IPS-18c (cell line): ENCODE data around the gene SYTL3.
"Not testable (repeated sequence)": the region's sequence is repeated elsewhere in the genome, so short reads cannot be mapped to it uniquely, and the experiment has no call there.

Experiments used
- H3K4me3 ChIP-seq: 2 replicates; pipeline ENCODE4 v1.7.0; 2013; ENCODE audit warnings: low read depth, mild to moderate bottlenecking, low read length, moderate library complexity; ENCODE audit not compliant: insufficient read depth
- H3K9me3 ChIP-seq: one replicate; pipeline ENCODE4 v1.6.1; 2013; ENCODE audit warnings: mild to moderate bottlenecking, low read length, moderate library complexity; ENCODE audit not compliant: control insufficient read depth, insufficient read depth

The SYTL3 gene

DNA sequence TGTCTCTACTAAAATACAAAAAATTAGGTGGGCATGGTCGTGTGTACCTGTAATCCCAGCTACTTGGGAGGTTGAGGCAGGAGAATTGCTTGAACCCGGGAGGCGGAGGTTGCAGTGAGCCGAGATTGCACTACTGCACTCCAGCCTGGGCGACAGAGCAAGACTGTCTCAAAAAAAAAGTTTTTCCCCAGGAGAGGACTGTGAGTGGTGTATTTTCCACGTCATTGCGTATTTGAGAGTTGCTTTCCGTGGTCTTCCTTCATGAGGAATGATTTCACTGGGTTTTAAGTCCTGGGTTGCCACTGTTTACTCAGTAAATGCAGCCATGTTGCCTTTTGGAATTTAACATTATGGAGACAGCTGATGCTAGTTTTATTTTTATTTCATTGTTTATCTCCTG is 22.3 kb downstream of the SYTL3 start:
- H3K4me3 ChIP-seq, H3K9me3 ChIP-seq: not testable (repeated sequence)

DNA sequence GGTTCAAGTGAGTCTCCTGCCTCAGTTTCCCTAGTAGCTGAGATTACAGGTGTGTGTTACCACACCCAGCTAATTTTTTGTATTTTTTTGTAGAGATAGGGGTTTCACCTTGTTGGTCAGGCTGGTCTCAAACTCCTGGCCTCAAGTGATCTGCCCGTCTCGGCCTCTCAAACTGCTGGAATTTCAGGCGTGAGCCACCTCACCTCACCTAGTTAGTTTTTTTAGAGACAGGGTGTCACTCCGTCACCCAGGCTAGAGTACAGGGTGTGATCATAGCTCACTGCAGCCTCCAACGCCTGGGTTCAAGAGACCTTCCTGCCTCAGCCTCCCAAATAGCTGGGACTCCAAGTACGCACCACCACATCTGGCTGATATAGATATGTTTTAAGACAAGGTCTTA is 22.9 kb downstream of the SYTL3 start:
- Histone ChIP-seq H3K4me3 (no peak overlapping the region), H3K9me3 (no peaks in the 10 kb centered on the region)

DNA sequence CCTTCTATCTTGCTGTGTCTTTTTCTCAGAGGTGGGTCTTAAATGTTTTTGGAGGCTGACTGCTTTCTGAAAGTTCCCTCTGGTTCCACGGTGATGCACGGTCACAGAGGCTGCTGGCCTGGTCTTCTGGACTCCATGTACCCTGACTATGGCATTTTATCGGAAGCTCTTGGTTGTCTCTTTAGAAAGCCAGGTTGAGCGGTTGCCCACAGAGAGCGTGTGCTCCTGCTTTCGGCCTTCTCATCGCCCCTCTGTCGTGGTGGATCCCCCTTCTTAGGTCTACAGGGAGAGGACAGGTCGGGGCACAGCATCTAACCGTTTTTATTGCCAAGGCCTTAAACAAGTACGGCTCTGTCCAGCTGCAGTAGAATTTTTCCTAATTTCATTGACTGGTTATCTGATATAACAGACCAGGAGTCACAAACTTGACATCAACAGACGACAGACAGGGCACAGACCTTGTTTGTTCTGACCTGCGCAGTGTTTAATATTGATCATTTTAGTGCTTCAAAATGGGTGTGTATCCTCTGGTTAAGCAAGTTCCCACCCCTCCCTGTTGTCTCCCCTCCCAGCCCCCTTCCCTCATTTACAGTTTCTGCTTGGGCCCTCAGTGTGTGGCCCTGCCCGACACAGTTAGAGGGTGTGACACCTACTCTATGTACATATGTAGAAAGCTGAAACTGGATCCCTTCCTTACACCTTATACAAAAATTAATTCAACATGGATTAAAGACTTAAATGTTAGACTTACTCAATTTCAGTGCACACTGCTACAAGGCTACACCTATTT is 24.7 kb downstream of the SYTL3 start:
- no peaks in the 10 kb centered on the region for H3K9me3 ChIP-seq
- no peak overlapping the region for H3K4me3 ChIP-seq

DNA sequence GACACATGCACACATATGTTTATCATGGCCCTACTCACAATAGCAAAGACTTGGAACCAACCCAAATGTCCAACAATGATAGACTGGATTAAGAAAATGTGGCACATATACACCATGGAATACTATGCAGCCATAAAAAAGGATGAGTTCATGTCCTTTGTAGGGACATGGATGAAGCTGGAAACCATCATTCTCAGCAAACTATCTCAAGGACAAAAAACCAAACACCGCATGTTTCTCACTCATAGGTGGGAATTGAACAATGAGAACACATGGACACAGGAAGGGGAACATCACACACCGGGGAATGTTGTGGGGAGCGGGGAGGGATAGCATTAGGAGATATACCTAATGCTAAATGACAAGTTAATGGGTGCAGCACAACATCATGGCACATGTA is 27.2 kb downstream of the SYTL3 start:
- not testable (repeated sequence) for H3K4me3 ChIP-seq, H3K9me3 ChIP-seq

DNA sequence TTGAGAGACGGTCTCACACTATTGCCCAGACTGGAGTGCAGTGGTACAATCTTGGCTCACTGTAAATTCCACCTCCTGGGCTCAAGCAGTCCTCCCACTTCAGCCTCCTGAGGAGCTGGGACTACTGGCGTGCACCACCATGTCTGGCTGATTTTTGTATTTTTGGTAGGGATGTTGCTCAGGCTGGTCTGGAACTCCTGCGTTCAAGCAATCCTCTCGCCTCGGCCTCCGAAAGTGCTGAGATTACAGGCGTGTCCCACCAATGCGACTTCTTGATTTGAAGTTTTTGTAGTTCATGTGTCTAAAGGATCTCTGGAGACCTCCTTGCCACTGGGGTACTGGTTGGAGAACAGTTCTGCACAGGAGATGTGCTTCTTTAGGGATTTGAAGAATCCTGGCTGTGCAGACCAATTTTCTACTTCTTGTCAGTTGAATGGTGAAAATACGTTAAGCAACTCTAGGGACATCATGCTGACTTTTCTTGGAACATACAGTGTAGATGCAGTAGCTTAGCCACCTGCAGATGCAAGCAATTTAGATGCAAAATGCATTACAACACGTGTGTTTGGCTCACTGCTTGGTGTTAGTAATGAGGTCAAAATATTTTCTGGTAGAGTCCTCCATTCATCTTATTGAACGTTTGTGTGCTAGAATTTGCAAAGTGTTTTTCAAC is 28.2 kb downstream of the SYTL3 start:
- H3K9me3 ChIP-seq = no peaks in the 10 kb centered on the region
- H3K4me3 ChIP-seq = no peak overlapping the region

DNA sequence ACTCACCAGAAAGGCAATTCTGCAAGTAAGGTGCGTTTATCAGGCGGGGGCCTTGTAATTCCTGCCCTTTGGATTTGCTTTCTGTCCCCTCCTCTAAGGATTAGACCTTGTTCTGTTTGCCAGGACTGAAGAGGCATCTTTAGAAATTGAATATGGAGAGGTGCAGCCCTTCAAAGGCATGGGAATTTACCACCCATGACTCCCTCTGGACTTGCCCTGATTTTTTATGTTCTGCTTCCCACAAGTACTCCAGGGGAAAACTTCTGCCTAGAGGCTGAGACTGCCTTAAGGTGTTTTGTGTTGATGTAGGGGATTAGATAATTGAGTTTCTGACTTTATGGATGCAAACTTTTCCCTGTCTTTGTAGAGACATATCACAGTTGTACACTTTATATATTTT is 30.2 kb downstream of the SYTL3 start:
- Histone ChIP-seq H3K9me3 (no peaks in the 10 kb centered on the region), H3K4me3 (no peak overlapping the region)

DNA sequence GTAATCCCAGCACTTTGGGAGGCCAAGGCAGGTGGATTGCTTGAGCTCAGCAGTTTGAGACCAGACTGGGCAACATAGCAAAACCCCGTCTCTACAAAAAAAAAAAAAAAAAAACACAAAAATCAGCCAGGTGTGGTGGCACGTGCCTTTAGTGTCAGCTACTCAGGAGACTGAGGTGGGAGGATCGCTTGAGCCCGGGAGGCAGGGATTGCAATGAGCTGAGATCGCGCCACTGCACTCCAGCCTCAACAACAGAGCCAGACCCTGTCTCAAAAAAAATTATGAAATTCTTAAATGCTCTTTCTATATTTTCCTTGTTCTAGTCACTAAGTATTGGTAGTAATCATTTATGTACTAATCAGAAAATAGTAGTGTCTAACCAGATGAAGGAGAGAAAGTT is 30.6 kb downstream of the SYTL3 start:
- no peak overlapping the region for H3K4me3 ChIP-seq
- no peaks in the 10 kb centered on the region for H3K9me3 ChIP-seq

DNA sequence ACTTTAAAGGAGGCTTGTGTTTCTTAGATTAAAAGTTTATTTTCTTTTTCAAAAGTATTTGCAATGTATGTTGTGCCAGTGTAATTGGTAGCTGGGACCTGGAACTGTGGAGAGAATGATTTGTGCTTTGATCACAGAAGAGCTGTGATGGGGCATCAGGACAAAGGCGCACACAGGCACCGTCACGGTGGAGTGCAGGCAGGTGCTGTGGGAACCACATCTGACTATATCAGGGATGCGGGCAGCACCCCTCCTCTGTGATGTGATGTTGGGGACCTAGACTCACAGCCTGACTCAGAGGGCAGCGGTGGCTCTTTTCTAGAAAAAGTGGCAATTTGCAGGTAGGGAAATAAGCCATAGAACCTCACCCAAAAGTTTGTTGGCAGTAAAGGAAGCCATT is 34.5 kb downstream of the SYTL3 start:
- H3K9me3 ChIP-seq = no peaks in the 10 kb centered on the region
- H3K4me3 ChIP-seq = no peak overlapping the region

DNA sequence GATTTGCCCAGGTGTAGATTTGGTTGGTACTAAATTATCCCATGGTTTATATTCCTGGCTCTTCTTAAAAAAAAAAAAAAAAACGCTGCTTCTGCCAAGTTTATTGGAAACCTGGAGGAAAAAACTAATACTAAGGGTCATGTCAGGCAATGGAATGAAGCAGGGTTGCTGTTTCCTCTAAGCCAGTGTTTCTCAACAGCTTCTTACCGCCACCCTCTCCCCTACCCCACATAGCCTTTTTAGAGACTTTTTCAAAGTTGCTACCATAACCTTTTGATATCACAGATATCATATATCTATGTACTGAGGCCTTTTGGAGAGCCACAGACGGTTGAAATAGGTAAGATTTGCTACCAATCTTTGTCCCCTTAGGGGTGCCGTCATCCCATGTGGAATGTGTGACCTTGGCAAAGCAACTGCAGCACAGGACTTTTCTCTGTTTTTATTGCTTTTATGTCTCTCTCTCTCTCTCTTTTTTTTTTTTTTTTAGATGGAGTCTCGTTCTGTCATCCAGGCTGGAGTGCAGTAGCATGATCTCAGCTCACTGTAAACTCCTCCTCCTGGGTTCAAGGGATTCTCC is 35.0 kb downstream of the SYTL3 start:
- H3K4me3 ChIP-seq = no peak overlapping the region
- no peaks in the 10 kb centered on the region for H3K9me3 ChIP-seq

DNA sequence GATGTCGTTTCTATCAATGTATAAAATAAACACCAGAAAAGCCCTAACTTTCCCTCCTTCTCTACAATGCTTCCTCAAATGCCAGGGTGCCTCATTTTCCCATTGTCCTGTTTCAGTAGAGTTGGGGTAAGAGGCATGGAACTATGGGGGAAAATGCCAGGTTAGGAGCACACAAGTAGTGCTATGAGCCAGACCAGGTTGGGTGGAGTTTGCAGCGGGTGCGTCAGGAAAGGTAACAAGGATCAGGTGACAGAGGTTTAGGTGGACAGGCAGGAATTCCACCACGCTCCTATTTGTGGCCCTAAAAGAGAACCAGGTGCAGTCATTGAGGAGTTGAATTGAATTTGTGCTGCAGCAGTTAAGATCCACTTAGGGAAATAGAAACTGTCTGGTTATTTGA is 36.5 kb downstream of the SYTL3 start:
- Histone ChIP-seq H3K4me3 (no peak overlapping the region), H3K9me3 (no peaks in the 10 kb centered on the region)

DNA sequence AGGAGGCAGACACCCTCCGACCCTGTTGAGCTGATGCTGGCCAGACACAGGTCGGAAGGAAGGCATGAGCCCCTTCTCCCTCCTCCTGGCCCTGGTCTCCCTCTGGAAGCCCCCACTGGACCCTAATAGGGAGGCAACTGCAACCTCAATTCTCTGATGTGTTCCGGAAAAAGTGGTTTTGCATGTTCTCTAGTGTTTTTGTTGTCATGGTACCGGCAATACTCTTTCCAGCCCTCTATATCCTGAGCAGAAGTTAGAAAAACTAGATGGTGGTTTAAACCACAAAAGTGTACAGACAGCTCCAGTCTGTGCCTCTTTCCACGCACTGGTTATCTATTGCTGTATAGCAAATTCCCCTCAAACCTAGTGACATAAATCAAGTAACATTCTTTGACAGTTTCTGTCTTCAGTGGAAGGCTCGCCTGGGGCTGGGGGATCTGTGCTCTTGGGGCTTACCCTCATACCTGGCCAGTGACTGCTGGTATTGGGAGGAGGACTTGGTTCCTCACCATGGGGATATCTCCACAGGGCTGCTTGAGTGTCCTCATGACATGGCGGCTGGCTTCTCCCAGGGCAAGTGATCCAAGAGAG is 37.0 kb downstream of the SYTL3 start:
- Histone ChIP-seq H3K4me3 (no peak overlapping the region), H3K9me3 (no peaks in the 10 kb centered on the region)

DNA sequence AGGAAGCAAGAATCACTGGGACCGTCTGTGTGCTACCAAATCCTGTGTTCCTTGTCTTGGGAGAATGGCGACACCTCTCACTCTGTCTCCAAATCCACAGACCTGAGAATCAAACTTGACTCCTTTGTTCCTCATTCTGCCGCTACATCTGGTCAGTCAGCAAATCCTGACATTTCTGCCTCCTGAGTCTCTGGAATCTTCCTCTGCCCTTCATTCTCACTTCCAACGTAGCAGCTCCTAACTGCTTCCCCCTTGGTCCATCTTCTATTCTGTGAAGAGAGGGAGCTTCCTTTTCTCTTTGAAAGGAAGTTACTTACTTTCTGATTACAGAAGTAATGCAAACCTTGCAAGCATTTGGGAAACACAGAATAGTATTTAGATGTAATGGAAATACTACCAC is 37.7 kb downstream of the SYTL3 start:
- no peaks in the 10 kb centered on the region for H3K9me3 ChIP-seq

DNA sequence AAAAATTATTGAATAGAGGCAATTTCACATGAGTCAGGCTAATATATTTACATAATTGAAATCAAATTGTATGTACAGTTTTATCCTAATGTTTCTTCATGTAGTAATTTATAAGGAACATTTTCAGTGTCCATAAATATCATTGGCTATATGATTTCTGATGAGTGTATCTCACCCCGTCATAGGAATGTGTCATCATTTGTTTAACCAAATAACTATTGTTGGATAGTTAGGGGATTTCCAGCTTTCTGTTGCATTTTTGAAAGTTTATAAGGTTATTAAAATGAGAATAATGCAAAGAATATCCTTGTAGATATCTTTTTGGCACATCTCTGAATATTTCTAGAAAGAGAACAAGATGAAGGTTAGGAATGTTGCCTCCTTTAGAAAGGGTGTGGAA is 39.0 kb downstream of the SYTL3 start:
- no peak overlapping the region for H3K4me3 ChIP-seq
- H3K9me3 ChIP-seq = no peaks in the 10 kb centered on the region

More for the DNA sequence above, 37.7 kb downstream of the SYTL3 start:
- no peak overlapping the region for H3K4me3 ChIP-seq

DNA sequence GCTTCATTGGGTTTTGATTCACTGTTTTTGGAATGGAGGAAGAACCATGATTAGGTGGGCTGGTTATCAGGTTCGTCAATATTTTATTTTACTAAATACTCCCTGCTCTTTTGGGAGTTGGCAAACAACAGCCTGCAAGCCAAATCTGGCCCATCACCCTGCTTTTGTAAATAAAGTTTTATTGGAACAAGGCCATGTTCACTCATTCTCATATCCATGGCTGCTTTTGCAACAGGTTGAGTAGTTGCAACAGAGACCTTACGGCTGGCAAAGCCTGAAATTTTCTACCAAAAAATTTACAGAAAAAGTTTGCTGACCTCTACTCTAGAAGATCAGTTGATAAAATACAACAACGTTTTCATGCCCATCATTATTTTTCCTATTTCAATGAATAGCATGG is 45.1 kb downstream of the SYTL3 start:
- Histone ChIP-seq H3K9me3 (no peaks in the 10 kb centered on the region), H3K4me3 (no peak overlapping the region)

DNA sequence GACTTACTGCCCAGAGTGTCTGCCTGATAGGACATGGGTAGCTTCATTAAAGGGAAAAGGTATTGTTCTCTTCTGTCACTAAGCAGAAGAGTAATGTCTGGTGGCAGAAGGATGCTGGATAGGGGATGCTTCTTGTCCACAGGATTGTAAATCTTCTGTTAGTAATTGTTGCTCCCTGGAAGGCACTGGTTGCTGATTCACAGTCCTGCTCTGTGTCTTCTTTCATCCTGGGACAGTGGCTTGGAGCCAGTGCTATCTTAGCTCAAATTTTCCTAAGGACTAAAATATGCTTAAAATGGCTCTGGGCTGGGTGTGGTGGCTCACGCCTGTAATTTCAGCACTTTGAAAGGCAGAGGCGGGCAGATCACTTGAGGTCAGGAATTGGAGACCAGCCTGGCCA is 48.0 kb downstream of the SYTL3 start:
- Histone ChIP-seq H3K9me3 (no peaks in the 10 kb centered on the region), H3K4me3 (no peak overlapping the region)

DNA sequence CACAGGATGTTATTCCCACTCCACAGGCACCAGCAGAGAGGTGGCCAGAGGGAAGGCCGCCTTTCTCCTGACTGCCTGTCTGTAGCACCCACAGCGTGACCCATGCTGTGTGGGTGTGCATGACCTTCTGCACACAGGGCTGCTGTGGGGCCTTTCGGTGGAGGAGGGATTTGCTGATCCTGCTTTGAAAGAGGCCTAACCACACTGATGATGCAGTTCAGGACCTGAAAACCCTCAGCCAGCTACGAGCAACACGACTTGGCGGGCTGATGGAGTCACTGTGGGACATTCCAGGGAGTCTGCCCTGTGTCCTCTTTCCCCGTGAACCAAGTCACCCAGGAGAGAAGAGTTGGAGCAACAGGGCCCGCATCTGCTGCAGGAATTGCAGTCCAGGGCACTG is 49.1 kb downstream of the SYTL3 start:
- no peak overlapping the region for H3K4me3 ChIP-seq
- H3K9me3 ChIP-seq = no peaks in the 10 kb centered on the region

DNA sequence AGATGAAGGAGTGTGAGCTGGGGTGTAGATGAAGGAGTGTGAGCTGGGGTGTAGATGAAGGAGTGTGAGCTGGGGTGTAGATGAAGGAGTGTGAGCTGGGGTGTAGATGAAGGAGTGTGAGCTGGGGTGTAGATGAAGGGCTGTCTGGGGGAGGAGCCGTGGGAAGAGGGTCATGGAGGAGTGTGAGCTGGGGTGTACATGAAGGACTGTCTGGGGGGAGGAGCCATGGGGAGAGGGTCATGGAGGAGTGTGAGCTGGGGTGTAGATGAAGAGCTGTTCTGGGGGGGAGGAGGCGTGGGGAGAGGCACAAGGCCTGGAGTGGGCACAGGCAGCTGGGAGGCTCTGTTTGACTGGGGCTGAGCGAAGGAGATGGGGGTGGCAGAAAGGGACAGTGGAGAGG is 51.4 kb downstream of the SYTL3 start:
- not testable (repeated sequence) for H3K9me3 ChIP-seq, H3K4me3 ChIP-seq
